Psoas muscle (tissue), 8 donors: ENCODE data around the gene BRINP3. TPM values are rescaled to one million over a fixed set of nuclear protein-coding genes. Genes with fewer than 3 reads are reported as not detected.

Source experiments
- ATAC-seq, 4 donors: fragments of 200-7000 bp; cut with Tn5 transposase; one replicate each; pipeline ENCODE4 v1.9.1; 2020; ENCODE audit warnings: moderate library complexity in 3 of 4, mild to moderate bottlenecking in 2 of 4
- DNase-seq, 2 donors: peaks; one replicate each; pipeline ENCODE4 v3.0.0-alpha.2; 2020
- H3K27ac ChIP-seq: fragments of 200-600 bp; one replicate; pipeline ENCODE4 v1.8.0; 2022
- H3K27me3 ChIP-seq, 3 donors: fragments of 200-600 bp in 1 of 3; one replicate each; pipeline versions ENCODE4 v1.6.1 to v1.8.0; 2013 to 2022; ENCODE audit warnings: low read length in 2 of 3, mild to moderate bottlenecking in 2 of 3, moderate library complexity in 1 of 3; ENCODE audit not compliant: insufficient read depth in 3 of 3
- H3K36me3 ChIP-seq, 2 donors: fragments of 200-600 bp in 1 of 2; one replicate each; pipeline versions ENCODE4 v1.6.1 to v1.8.0; 2013 to 2022; ENCODE audit warnings: low read depth in 1 of 2, mild to moderate bottlenecking in 1 of 2, moderate library complexity in 1 of 2; ENCODE audit not compliant: insufficient read depth in 1 of 2
- H3K4me1 ChIP-seq: fragments of 200-600 bp; one replicate; pipeline ENCODE4 v1.8.0; 2022
- H3K4me3 ChIP-seq: fragments of 200-600 bp; one replicate; pipeline ENCODE4 v1.8.0; 2022; ENCODE audit warnings: mild to moderate bottlenecking
- H3K9me3 ChIP-seq: fragments of 200-600 bp; one replicate; pipeline ENCODE4 v1.8.0; 2022
- WGBS, 3 donors: extraction: QIAGEN DNeasy Blood & Tissue Kit; methylation state at CpG; one replicate each; pipeline versions ENCODE4 v1.1.6 to v1.1.7; 2013; 5-methylcytosine and 5-hydroxymethylcytosine counted together
- intact Hi-C, 2 donors: fragments of 100-400 bp; cut with DNase I; formaldehyde crosslinking; loops; one replicate each; pipeline versions ENCODE4 v1.11.0 to v1.14.2; 2022
- polyA plus RNA-seq, 3 donors: library from polyadenylated mRNA; stranded (reverse); fragments of 200-250 nt; gene quantifications; one replicate each; pipeline ENCODE4 v1.2.3, GENCODE V29; 2013
- total RNA-seq, 4 donors: library from RNA; stranded (reverse); fragmentation: NEBNext Ultra II Directional in 2 of 4; extraction: Animal tissue kit (Norgen Biotek cat#: 25700) in 2 of 4; gene quantifications; one replicate each; pipeline versions ENCODE4 v1.2.1 to v1.2.4, GENCODE V29; 2021 to 2023
- TF ChIP-seq, protein P1 (sequence below): fragments of 200-600 bp; IDR thresholded peaks from one replicate; pipeline ENCODE4 v1.8.0; 2022; ENCODE audit warnings: antibody characterized with exemption
- donor health status: healthy with polysubstance abuse.
- donor health status: DM: no; HTN: no; CAD: no; lungs with moderate emphysema.
- donor health status: Bipolar disorder and iron deficiency.
- donor health status: healthy.
- donor health status: DM: yes; HTN: yes; CAD: no.
- donor health status: DM: no; HTN: no; CAD: no.
- donor health status: DM: no; HTN: no; CAD: no.
- donor health status: DM: yes; HTN: yes; CAD: no.

Gene BRINP3
- total and polyA plus RNA-seq, 7 donors = 0.09 to 0.45 TPM; not detected in 5

DNA sequence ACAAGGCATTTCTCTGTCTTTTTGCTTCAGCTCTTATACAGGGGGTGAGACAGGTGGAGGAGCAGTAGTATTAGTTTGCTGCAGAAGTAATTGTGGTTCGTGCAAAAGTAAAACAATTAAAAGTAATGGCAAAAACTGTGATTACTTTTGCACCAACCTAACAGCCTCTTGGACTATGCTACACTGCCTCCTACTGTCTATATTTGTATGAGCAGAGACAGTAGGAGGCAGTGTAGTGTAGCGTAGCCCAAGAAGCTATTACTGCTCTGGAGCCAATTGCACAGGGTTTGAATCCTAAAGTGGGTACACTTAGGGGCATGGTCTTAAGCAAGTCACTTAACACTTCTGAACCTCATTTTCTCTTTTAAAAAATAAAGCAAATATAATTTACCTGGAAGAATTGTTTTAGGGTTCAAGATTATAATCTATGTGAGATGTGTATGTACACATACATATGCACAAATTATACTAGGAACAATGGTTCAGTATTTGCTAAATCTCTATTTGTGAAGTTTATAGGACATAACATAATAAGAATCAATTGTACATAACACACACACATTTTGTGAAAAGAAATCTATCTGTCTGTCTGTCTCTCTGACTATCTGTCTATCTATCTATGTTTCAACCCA is 103.8 kb downstream of the BRINP3 start:
- ATAC-seq = no peak
- WGBS, 3 donors = 35 to 49% (median 46%) methylated on average over 2 of the region's 2 CpGs
- no peak for DNase-seq
- TF ChIP-seq, protein P1, sequence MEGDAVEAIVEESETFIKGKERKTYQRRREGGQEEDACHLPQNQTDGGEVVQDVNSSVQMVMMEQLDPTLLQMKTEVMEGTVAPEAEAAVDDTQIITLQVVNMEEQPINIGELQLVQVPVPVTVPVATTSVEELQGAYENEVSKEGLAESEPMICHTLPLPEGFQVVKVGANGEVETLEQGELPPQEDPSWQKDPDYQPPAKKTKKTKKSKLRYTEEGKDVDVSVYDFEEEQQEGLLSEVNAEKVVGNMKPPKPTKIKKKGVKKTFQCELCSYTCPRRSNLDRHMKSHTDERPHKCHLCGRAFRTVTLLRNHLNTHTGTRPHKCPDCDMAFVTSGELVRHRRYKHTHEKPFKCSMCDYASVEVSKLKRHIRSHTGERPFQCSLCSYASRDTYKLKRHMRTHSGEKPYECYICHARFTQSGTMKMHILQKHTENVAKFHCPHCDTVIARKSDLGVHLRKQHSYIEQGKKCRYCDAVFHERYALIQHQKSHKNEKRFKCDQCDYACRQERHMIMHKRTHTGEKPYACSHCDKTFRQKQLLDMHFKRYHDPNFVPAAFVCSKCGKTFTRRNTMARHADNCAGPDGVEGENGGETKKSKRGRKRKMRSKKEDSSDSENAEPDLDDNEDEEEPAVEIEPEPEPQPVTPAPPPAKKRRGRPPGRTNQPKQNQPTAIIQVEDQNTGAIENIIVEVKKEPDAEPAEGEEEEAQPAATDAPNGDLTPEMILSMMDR = no peak
- H3K4me1 ChIP-seq = no peaks in the 10 kb centered on the region
- no peaks in the 10 kb centered on the region for H3K9me3 ChIP-seq
- no peaks in the 10 kb centered on the region for H3K27me3 ChIP-seq
- intact Hi-C loops = no loop called here
- no peak overlapping the region for H3K4me3 ChIP-seq
- no peak overlapping the region for H3K27ac ChIP-seq
- H3K36me3 ChIP-seq = no peaks in the 10 kb centered on the region

DNA sequence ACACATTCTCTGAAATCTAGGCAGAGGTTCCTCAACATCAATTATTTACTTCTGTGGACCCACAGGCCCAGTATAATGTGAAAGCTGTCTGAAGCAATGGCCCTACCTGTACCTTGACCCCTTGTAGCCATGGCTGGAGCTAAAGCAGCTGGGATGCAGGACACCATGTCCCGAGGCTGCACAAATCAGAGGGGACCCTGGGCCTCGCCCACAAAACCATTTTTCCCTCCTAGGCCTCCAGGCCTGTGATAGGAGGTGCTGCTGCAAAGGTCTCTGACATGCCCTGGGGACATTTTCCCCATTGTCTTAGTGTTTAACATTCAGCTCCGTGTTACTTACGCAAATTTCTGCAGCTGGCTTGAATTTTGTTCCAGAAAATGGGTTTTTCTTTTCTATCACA is 110.5 kb downstream of the BRINP3 start:
- 87 to 93% (median 91%) methylated on average over 4 of the region's 4 CpGs for WGBS, 3 donors
- intact Hi-C loops = no loop called here

GRCh38 chr1:190365283-190365682 is 112.4 kb downstream of the BRINP3 start:
- TF ChIP-seq, protein P1 = no peak
- H3K27ac ChIP-seq = no peak overlapping the region
- intact Hi-C loops = no loop called here
- no peak for DNase-seq
- H3K4me1 ChIP-seq = no peaks in the 10 kb centered on the region
- no peak overlapping the region for H3K4me3 ChIP-seq
- no peaks in the 10 kb centered on the region for H3K36me3 ChIP-seq
- no peak for ATAC-seq
- no peaks in the 10 kb centered on the region for H3K27me3 ChIP-seq
- WGBS, 3 donors = 89 to 97% (median 89%) methylated on average over 1 of the region's 1 CpG
- H3K9me3 ChIP-seq = no peaks in the 10 kb centered on the region

More for the DNA sequence above, 110.5 kb downstream of the BRINP3 start:
- H3K9me3 ChIP-seq = no peaks in the 10 kb centered on the region
- TF ChIP-seq, protein P1 = no peak
- H3K27ac ChIP-seq = no peak overlapping the region
- no peaks in the 10 kb centered on the region for H3K36me3 ChIP-seq
- H3K27me3 ChIP-seq = no peaks in the 10 kb centered on the region
- no peaks in the 10 kb centered on the region for H3K4me1 ChIP-seq
- DNase-seq = no peak
- no peak for ATAC-seq
- H3K4me3 ChIP-seq = no peak overlapping the region

DNA sequence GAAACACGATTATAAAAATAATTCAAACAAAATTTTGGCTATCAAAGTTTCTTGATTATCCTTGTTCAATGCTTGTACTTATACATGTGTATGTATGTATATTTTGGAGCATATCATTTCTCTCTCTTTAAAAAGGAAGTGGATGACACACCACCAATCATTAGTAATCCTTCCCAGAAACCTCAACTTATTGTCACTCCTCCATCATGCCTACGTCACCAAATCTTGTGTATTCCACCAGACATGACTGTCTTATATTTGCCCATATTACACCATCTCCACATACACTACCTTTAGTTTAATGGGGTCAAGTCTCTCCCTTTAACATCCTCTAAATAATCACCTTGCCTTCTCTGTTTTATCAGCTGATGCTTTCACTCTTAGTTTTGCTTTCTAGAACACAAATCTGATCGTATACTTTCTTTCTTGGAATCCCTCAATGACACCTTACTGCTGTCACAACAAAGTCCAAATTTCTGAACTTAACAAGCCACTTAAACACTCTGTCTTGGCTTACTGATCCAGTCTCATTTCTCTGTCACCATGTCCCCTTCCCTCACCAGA is 124.0 kb downstream of the BRINP3 start:
- intact Hi-C loops = no loop called here
- WGBS, 3 donors = 80% methylated on average over 3 of the region's 3 CpGs
- H3K4me1 ChIP-seq = no peaks in the 10 kb centered on the region
- H3K36me3 ChIP-seq = no peaks in the 10 kb centered on the region
- ATAC-seq (no peak), DNase-seq (no peak)
- no peak overlapping the region for H3K4me3 ChIP-seq
- no peaks in the 10 kb centered on the region for H3K27me3 ChIP-seq
- TF ChIP-seq, protein P1 = no peak
- H3K9me3 ChIP-seq = no peaks in the 10 kb centered on the region
- H3K27ac ChIP-seq = no peak overlapping the region

DNA sequence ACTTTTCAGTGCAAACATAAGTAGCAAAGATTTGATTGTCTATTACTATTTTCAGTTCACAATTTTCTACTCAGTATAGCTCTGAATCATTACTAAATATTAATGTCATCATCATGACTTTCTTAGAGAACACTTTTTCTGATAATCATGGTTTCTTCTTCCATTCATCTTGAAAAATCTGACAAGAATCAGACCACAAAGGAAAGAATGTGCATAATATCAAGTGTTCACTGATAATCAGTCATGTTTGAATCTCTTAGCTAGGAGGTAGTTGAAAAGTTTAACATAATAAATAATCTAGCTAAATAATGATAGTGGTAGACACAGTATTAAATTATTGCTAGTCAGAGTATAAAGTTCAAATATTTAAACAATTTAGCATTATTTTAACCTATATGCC is 133.2 kb downstream of the BRINP3 start:
- no peaks in the 10 kb centered on the region for H3K9me3 ChIP-seq
- no peak overlapping the region for H3K27ac ChIP-seq
- TF ChIP-seq, protein P1 = no peak
- H3K4me3 ChIP-seq = no peak overlapping the region
- H3K36me3 ChIP-seq = no peaks in the 10 kb centered on the region
- no peak for ATAC-seq
- no peaks in the 10 kb centered on the region for H3K4me1 ChIP-seq
- no peaks in the 10 kb centered on the region for H3K27me3 ChIP-seq
- intact Hi-C loops = no loop called here
- no peak for DNase-seq
